ENCODE results near the gene TMPRSS11D.

Gene TMPRSS11D

DNA sequence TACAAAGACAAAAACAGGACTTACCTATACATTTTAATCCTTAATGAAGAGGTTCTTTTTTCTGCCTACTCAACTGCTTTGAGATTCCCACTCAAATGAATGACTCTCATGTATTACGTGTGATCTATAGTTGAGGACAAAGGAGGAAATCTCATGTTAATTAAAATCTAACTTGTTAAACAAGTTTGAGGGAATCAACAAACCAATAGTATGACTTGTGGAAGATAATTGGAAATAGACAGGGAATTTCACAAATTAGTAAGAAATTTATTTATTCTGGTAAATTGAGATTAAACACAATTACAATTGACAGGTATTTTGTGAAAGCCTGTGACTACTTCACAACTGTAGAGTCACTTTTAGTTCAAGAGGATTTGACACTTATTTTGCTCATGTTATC is at the start of gene TMPRSS11D:
TSS of gene TMPRSS11D (minus strand) at position 101 of the 400 bp plus-strand sequence. CDS start at position 32, 69 bp downstream.
- no peak for DNase-seq (ENCODE audit: low spot score)

DNA sequence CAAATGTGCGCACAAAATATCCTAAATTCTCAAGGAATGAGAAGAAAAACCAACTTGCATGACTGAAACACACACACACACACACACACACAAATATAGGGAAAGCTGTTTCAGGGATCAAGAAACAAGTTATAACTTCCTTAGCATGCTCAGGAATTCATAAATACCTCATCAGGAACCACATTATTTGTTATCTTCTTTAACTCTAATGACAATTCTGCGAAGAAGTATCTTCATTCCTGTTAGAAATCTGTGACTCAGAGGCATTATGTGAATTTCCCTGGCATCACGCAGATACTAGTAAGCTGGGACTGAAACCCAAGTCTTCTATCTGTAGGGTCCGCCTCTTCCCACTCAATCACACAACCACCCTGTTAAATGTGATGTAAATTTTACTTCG is 49.2 kb upstream of the TMPRSS11D start:
- no peak for DNase-seq (ENCODE audit: low spot score)

DNA sequence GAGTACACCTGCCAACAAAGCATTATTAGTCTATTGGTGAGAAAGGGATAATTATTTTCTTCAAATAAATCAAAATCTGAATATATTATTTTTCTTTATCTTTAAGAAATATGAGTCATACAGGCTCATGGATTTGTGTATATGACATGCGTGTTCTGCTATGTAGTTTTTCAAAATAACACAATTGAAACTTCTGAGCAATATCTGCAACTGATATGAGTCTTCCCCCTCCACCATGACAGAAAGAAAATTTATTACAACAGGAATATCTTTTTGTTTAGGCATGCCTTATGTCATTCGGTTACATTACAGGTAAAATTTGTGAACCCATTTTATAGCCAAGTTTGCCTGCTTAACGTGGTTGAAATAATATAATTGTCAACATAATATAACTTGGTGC is 47.5 kb upstream of the TMPRSS11D start:
- DNase-seq (ENCODE audit: low spot score) = no peak

DNA sequence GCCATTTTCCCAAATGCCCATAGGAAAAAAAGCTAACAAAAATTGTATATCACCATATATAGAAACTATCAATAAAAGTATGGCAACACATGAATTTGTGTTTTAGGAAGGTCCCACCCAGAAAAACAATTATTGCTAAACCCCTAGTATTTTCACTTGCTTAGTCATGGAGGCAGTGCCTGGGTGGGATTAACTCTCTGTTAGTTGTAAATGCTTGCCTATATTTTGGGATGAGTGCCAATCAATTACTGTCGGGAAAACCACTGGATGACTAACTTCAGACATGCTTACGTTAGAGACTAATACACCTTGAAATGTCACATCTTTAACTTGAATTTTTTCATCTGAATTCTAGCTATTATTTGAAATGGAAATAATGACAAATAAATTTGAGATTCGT is 45.6 kb upstream of the TMPRSS11D start:
- DNase-seq (ENCODE audit: low spot score) = no peak

GRCh38 chr4:67928546-67928945 is 44.7 kb upstream of the TMPRSS11D start:
- DNase-seq (ENCODE audit: low spot score) = no peak

DNA sequence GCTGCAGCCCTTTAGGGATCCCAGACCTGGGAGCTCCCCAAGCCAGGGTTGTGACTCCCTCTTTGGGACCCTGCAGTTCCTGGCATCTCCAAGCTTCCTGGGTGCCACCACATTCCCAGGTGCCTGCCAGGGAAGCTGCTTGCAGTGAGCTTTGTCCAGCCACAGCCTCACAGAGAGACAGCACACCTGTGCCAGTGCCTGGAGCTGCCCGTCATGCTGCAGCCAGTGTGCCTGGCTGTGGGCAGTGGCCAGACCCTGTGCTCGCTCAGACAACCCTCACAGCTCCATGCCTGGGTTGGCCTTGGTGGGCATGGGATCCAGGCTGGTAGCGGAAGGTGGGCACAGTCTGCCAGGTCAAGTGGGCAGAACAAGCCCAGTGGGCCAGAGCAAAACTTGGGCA is 43.4 kb upstream of the TMPRSS11D start:
- no peak for DNase-seq (ENCODE audit: low spot score)

- no peak for DNase-seq (ENCODE audit: low spot score)
Observed at GRCh38 chr4:67926485-67926884, 42.7 kb upstream of the TMPRSS11D start.

GRCh38 chr4:67922697-67923096 is 38.9 kb upstream of the TMPRSS11D start:
- DNase-seq (ENCODE audit: low spot score) = no peak

GRCh38 chr4:67918428-67918827 is 34.6 kb upstream of the TMPRSS11D start:
- DNase-seq (ENCODE audit: low spot score) = no peak

- no peak for DNase-seq (ENCODE audit: low spot score)
Observed at GRCh38 chr4:67915400-67915966, 31.7 kb upstream of the TMPRSS11D start.

DNA sequence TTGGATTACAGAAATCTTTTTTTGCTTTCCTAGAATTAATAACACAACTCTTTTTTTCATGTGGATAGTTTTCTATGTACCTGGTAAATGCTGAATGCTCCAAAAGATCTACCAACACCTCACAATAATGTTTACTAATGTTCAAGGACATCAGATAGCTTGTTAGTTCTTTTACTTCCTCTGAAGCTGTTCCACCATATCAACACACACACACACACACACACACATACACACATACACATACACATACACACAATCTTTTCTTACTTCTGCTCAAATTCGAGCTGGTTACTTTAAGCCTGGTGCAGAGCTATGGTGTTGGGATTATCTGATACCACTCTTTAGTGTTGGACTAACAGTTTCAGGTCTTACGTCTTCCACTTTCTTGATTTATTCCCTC is 28.3 kb upstream of the TMPRSS11D start:
- DNase-seq (ENCODE audit: low spot score) = no peak

- DNase-seq (ENCODE audit: low spot score) = no peak
Observed at GRCh38 chr4:67911638-67912037, 27.8 kb upstream of the TMPRSS11D start.

GRCh38 chr4:67911141-67911540 is 27.3 kb upstream of the TMPRSS11D start:
- no peak for DNase-seq (ENCODE audit: low spot score)

DNA sequence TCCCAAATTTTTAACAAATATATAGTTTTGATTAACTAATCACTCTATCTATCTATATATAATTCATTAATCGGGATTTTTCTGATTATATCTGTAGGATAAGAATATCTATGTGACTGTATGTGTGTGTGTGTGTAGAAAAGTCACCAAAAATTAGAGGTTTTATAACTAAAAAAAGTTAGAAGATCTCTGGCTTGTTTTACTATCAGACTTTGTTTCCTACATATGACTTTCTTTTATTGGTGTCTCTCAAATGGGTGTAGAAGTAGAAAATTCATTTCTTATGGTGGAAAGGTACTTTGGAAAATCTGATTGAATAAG is 26.7 kb upstream of the TMPRSS11D start:
- DNase-seq (ENCODE audit: low spot score) = no peak

DNA sequence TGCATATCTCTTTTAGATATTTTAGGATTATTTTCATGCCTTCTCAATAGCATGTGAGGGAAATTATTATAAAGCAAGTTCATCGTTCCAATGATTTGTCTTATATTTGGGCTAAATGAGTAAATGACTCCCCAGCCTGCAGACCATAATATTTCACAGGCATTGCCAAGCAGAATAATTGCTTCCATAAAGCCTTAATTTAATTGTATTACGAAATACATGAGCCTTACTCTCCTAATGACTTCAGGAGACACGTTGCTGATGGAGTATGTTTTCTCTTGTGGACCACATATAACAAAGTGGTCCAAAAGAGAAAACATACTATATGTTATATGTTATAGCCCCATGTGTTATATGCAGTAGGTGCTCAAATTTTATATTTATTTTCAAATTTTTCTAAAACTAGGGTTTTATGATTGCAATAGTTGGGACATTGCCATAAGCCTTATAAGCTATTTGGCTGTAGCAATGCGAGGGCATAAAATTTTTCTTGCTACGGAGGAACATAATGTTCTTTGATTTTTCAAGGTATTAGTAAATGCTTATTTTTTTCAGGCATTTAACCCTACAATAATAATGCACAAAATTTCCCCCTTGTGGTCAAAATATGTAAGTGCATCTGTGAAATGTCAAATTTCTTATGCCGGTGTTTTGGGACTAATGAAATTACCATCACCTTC is 26.2 kb upstream of the TMPRSS11D start:
- DNase-seq (ENCODE audit: low spot score) = peak; percentile 7

- DNase-seq (ENCODE audit: low spot score) = no peak
Observed at GRCh38 chr4:67907650-67908049, 23.8 kb upstream of the TMPRSS11D start.

DNA sequence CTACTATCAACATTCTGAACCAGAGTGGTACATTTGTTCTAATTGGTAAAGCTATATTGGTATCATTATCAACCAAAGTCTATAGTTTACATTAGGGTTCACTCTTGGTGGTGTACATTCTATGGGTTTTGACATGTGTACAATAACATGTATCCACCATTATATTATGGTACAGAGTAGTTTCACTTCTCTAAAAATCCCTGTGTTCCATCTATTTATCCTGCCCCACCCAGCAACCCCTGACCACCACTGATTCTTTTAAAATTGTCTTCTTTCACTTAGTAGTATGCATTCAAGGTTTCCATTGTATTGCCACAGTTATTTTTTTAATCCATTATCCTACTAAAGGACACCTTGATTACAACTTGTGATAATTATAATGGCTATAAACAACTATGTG is 15.3 kb upstream of the TMPRSS11D start:
- no peak for DNase-seq (ENCODE audit: low spot score)

DNA sequence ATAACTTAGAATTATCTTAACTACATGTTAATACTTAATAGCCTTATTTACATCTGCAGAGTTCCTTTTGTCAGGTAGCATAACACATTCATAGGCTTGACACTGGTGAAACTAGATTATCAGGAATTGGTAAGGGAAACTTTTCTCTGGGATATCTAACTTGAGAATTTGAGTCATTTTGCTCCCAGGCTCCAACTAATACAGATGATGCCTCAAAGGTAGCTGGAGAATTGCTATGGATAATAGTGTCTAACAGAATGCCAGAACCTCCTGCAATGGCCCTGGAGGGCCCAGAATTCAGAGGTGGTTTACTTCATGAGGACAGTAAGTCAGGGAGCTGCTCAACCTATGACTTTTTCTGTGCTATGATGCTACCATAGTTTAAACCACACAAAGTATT is 13.9 kb upstream of the TMPRSS11D start:
- no peak for DNase-seq (ENCODE audit: low spot score)

- DNase-seq (ENCODE audit: low spot score) = no peak
Observed at GRCh38 chr4:67896421-67897065, 12.7 kb upstream of the TMPRSS11D start.

- DNase-seq (ENCODE audit: low spot score) = no peak
Observed at GRCh38 chr4:67894659-67895058, 10.9 kb upstream of the TMPRSS11D start.

DNA sequence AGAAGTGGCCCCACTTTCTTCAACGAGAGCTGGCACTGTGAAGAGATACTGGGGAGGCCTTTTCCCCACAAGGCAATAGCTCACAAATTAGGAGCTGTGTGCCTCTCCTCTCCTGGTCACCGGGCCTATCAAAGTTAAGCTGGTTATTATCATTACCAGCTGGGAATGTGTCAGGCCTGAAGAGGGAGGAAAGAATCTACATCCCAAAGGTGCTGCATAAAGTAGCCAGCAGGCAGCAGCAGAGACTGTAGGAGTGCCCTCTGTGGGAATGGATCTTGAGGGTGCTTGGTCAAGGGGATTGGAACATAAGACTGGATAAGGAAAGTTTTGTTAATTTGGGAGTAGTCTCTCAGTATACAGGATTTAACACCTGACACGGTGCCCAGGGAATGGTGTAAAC is 9.1 kb upstream of the TMPRSS11D start:
- DNase-seq (ENCODE audit: low spot score) = no peak

GRCh38 chr4:67892253-67892652 is 8.5 kb upstream of the TMPRSS11D start:
- DNase-seq (ENCODE audit: low spot score) = no peak

DNA sequence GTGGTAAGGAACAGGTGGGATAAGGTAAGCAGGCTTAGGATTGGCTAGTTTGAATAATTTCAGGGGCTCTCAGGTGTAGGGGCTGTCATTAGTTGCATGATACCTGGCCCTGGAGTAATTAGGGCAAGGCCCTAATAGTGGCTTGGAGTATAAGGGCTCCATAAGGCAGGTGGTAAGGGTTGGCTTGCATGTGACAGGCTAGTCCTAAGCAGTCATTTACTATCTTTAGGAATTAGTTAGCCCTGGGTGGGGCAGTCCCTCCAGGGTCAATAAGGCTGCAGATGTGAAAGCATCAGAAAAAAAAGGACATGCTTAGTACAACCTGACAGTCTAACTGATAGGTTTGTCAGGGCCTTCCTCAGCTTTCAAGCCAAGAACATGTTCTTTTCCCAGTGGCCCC is 7.8 kb upstream of the TMPRSS11D start:
- DNase-seq (ENCODE audit: low spot score) = no peak

DNA sequence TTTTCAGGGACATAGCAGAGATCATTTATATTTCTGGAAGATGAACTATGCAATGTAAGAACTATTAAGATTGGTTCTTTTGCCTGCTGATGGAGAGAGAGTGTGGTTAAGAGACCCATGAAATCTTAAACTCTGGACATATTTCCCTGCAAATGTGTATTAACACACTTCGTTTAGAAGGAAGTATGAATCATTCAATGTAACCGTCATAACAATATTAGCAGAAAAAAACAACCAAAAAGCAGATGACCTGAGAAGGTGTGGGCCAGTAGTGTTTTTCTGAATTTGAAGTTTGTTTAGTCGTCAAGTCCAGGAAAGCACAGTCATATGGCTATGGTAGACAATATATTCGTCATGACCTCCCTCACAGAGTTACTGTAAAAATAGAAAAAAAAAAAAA is 2.5 kb upstream of the TMPRSS11D start:
- no peak for DNase-seq (ENCODE audit: low spot score)
